T1000 (cell line): ENCODE results near the gene ENDOD1.

Source experiments
- DNase-seq: peaks from one replicate; lab custom pipeline; 2025; ENCODE audit warnings: mixed read lengths; lab: John Stamatoyannopoulos, UW

The ENDOD1 gene

GRCh38 chr11:95076416-95076815 lies 13.2 kb upstream of the ENDOD1 start:
- no peak for DNase-seq

GRCh38 chr11:95076981-95077380 lies 12.7 kb upstream of the ENDOD1 start:
- no peak for DNase-seq

- DNase-seq, result no peak
These were observed 11.1 kb upstream of the ENDOD1 start for GRCh38 chr11:95078526-95078925.

GRCh38 chr11:95081010-95081409 lies 8.6 kb upstream of the ENDOD1 start:
- no peak for DNase-seq

GRCh38 chr11:95081412-95081811 lies 8.2 kb upstream of the ENDOD1 start:
- no peak for DNase-seq

GRCh38 chr11:95082576-95083001 lies 7.1 kb upstream of the ENDOD1 start:
- no peak for DNase-seq

DNA sequence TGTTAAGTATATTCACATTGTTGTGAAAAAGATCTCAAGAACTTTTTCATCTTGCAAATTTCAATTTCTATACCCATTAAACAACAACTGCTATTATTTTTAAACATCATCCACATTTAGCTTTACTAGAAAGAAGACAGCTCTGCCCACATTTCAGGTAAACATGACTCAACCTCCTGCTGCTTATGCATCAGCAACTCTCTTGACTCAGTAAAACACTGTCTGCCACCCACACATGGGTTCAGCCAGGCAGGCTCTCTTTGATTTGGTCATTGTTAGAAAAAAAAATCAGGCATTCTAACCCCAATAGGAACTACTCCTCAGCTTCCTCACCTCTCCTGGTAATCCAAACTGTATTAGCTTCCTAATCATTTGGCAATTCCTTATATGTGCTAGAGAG lies 5.1 kb upstream of the ENDOD1 start:
- DNase-seq, result no peak

GRCh38 chr11:95085117-95085816 lies 4.4 kb upstream of the ENDOD1 start:
- DNase-seq, result no peak

- no peak for DNase-seq
These were observed 3.5 kb upstream of the ENDOD1 start for GRCh38 chr11:95086151-95086550.

- DNase-seq, result no peak
These were observed 2.6 kb upstream of the ENDOD1 start for GRCh38 chr11:95086836-95087570.

DNA sequence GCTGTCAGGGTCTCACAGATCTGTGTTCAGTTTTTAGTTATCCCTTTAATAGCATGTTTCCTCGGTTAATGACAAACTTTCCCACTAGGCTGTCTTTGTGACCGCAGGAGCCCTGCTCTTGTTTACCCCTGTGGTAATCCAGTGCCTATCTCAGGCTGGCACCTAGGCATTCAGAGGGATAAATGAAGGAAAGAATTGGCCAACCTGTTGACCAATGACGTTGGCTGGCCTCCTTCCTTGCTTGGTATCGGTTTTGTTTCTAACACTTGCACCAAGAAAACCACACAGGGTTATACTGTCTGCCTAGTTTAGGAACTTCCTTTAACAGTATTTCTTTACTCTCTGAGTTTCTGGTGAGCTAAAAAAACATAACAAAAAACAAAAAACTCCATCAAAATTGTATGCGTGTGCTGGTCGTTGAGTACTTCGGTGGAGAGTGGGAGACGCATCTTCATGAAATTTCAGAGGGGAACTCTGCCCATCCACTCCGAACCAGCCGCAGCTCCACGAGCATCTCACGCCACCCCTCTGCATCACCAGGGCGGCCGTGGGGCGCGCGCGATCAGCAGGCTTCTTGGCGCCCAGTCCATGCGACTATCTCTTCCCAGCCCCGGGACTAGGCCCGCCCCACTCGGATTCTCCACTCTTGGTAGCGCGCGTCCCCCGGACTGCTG lies 563 bp upstream of the ENDOD1 start:
- DNase-seq, result no peak

DNA sequence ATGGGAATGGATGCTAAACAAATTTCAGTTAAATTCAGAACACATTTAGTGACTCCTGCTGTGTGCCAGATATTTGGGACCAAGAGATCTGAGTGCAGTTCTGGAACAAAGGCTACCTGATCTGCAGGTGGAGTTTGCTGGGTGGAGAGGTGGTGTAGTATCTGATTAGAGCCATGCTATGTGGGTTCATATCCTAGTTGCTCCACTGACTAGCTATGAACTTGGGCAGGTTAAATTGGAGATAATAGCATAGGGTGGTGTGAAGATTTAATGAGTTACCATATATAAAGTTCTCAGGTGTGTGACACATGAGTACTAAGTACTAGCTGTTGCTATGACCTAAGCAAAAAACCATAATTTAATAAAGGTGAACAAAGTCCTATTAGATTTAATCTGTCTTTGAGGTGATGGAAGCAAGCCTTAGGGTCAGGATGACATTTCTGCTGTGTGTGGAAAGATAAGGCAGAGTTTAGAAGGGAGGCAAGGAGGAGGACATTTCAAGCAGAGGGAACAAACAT lies 2.1 kb downstream of the ENDOD1 start:
- no peak for DNase-seq

DNA sequence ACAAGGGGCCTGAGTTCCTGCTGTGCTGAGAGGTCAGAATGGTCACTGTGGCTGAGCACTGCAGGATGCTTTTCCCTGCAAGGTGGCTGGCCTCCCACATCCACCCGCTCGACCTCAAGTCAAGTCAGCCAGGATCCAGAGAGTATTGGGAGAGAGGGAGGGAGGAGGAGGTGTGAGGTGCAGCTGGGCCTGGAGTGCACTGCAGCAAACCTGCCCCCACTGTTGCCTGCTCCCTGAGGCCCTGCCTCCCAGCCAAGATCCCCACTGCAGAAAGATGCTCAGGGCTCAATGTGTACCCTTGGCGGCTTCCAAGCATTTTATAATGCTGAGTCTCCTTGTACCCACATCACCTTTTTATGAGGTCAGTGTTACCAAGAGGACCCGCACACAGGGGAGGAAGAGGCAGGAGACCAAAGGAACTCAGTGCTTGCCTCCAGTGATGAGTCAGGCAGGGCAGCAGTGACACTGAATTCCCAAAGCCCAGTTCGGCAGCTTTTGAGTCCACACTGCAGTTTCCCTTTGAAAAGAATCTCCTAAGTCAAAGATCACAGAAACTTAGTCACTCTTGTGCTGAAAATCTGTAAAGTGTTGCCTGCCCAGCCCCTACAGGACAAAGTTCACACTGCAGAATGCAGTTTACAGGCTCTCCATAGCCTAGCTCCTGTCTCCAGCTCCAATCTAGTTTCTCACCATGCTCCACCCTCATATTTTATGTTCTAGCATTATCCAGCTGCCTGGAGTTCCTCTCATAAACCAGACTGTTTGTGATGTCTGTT lies 3.1 kb downstream of the ENDOD1 start:
- peak; percentile 22 for DNase-seq

- no peak for DNase-seq
These were observed 3.9 kb downstream of the ENDOD1 start for GRCh38 chr11:95093548-95093947.

DNA sequence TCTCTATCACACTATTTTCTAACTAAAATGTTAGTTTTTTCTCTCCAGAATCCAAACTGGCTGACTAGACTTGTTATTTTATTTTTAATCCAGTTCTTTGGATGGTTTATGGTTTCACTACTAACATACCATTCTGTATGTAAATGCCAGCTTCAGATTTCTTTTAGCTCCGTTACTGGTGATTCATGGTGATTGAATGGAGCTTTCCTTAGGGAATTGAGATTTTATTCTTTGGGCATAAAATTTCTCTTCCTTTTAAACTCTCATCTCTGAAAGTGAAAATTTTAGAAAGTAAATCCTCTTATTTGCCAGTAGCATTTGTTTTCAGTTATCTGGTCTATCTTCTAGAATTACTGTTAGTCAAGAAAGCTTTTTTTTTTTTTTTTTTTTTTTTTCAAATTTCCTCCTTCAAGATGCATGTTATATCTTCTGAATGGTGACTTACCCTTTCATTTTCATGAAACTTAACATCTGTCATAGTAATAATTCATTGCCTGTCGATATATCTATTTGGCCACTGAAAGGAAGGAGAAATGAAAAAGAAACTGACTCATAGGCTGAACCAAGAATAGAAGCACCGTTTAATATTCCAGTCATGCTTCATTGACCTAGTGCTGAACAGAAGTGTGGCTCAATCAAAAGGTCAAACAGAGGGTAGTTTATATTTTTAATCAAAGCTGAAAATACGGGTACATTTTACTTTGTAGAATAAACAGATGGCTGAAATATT lies 6.4 kb downstream of the ENDOD1 start:
- no peak for DNase-seq

- no peak for DNase-seq
These were observed 7.6 kb downstream of the ENDOD1 start for GRCh38 chr11:95097209-95097608.

- no peak for DNase-seq
These were observed 9.2 kb downstream of the ENDOD1 start for GRCh38 chr11:95098826-95099225.

DNA sequence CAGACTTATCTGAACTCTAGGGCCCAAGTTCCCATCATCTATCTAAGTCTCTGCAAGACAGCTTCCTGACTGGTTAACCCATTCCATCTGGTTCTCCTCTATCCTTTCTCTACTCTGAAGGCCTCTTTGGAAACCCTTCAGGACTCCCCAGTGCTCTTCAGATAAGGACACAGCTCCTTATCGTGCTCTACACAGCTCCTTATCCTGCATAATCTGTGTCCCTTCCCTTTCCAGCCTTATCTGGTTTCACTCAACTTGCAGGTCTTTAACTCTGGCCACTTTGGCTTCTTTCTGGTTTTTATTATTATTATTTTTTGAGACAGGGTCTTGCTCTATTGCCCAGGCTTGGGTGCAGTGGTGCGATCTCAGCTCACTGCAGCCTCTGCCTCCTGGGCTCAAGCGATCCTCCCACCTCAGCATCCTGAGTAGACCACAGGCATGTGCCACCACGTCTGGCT lies 10.6 kb downstream of the ENDOD1 start:
- DNase-seq, result no peak

DNA sequence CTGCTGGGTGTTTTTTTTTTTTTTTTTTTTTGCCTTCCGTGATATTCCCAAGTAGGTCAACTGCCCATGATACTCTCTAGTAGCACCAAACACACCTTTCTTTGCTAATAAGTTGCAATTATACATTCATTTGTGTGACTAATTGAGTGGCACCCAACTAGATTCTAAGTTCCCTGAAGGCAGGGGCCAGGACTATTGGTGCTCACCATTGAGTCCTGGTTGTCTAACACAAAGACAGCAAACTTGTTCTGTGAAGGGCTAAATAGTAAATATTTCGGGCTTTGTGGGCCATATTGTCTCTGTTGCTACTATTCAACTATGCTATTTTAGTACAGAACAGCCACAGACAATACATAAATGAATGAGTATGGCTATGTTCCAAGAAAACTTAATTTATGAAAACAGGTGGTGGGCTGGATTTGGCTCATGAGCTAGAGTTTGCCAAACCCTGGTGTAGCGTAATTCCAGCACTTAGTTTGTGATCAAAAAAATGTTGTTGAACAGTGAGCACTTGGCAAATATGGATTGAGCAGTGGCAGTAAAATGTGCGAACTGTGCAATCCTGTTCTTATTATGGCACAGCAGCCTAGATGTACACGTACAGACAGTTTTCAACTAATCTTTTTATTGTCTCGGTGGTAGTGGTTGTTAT lies 11.3 kb downstream of the ENDOD1 start:
- no peak for DNase-seq

DNA sequence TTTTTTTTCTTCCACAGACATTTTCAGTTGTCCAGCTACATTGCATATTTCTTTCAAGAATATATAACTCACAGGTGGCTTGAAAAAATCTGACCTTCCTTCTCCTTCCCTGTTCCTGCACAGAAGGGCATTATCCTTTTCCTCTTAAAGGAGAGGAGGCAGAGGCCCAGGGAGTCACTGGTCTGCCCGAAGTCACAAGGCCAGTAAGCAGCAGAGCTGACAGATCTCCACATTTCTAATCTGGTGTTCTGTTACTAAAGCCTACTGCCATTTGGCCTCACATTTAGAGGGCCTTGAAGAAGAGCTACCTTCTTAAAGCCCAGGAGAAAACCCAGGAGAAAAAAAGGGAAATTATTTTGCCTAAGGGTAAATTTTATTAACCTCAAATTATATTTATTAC lies 12.3 kb downstream of the ENDOD1 start:
- DNase-seq, result no peak

DNA sequence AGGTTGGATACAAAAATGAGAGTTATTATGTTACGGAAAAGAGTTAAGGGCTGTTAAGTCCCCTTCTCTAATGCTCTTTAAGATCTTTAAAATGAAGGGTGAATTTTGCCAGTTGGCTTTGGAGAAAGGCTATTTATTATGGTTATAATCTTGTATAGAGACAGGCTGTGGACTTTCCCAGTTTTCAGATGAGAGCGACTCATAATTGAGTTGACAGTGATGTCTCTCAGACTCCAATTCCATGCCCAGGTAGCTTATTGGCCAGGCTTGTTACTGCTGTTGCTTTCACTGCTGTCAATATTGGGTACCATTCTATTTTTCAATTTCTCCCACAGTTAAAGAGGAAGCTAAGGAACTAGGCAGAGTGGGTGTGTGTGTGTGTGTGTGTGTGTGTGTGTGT lies 13.1 kb downstream of the ENDOD1 start:
- no peak for DNase-seq
